IMR-90 (cell line): Measurements from ENCODE around the gene ME3. TPM values are rescaled to one million over a fixed set of nuclear protein-coding genes. Genes with fewer than 3 reads are reported as not detected.
A peak's percentile ranks its signal among the peaks of the same experiment; 100 is the strongest.

Source experiments
- ATAC-seq: fragments of 200-7000 bp; cut with Tn5 transposase; 2 replicates; pipeline ENCODE4 v1.9.1; 2020; ENCODE audit warnings: low read depth, mild to moderate bottlenecking, moderate library complexity
- BruUV-seq: library from RNA; stranded (reverse); fragments of 400-500 nt; replicated peaks from 2 replicates; lab custom pipeline; 2021; lab: Mats Ljungman, UMichigan
- CTCF ChIA-PET: fragments of 300-600 bp; formaldehyde crosslinking; extraction: SDS; loops from one replicate; lab custom pipeline; 2021; ENCODE audit warnings: antibody characterized with exemption; lab: Yijun Ruan, JAX
- POLR2A ChIA-PET: fragments of 300-600 bp; sonication (Branson Sonifier 250); formaldehyde crosslinking; loops from one replicate; lab custom pipeline; 2022; ENCODE audit warnings: antibody characterized with exemption; ENCODE audit not compliant: unreplicated experiment; lab: Charles Lee
- DNase-seq: peaks from one replicate; pipeline ENCODE4 v3.0.0; 2013
- H2AFZ ChIP-seq: replicated peaks from 2 replicates; pipeline ENCODE3; 2013; ENCODE audit warnings: low read length, mild to moderate bottlenecking; ENCODE audit not compliant: poor library complexity
- H2AK5ac ChIP-seq: 2 replicates; pipeline ENCODE4 v1.6.1; 2013; ENCODE audit warnings: low read depth, low read length, inconsistent platforms
- H2AK9ac ChIP-seq: replicated peaks from 2 replicates; pipeline ENCODE3; 2013; ENCODE audit warnings: mild to moderate bottlenecking, low read depth, low read length, moderate library complexity; ENCODE audit not compliant: poor library complexity
- H2BK120ac ChIP-seq: 2 replicates; pipeline ENCODE4 v1.6.1; 2013; ENCODE audit warnings: low read depth, low read length, inconsistent platforms
- H2BK15ac ChIP-seq: 3 replicates; pipeline ENCODE4 v1.6.1; 2013; ENCODE audit warnings: low read depth, low read length, inconsistent platforms
- H2BK20ac ChIP-seq: 2 replicates; pipeline ENCODE4 v1.6.1; 2013; ENCODE audit warnings: low read depth, mild to moderate bottlenecking, inconsistent platforms, low read length, moderate library complexity
- H2BK5ac ChIP-seq: 2 replicates; pipeline ENCODE4 v1.6.1; 2013; ENCODE audit warnings: mild to moderate bottlenecking, low read depth, low read length, inconsistent platforms; ENCODE audit not compliant: poor library complexity, severe bottlenecking
- H3K14ac ChIP-seq: replicated peaks from 2 replicates; pipeline ENCODE4 v1.6.1; 2013; ENCODE audit warnings: low read depth, low read length, inconsistent platforms
- H3K18ac ChIP-seq: 2 replicates; pipeline ENCODE4 v1.6.1; 2013; ENCODE audit warnings: low read depth, low read length, control low read depth
- H3K23ac ChIP-seq: 2 replicates; pipeline ENCODE4 v1.6.1; 2013; ENCODE audit warnings: low read depth, low read length, inconsistent platforms
- H3K27ac ChIP-seq: 2 replicates; pipeline ENCODE4 v1.5.1; 2013; ENCODE audit warnings: mild to moderate bottlenecking, control low read depth, low read length; ENCODE audit not compliant: insufficient read depth
- H3K27me3 ChIP-seq: 2 replicates; pipeline ENCODE4 v1.6.1; 2013; ENCODE audit warnings: low read length; ENCODE audit not compliant: control insufficient read depth, insufficient read depth
- H3K36me3 ChIP-seq: 2 replicates; pipeline ENCODE4 v1.6.1; 2013; ENCODE audit warnings: low read length, mixed read lengths; ENCODE audit not compliant: control insufficient read depth, insufficient read depth
- H3K4ac ChIP-seq: 2 replicates; pipeline ENCODE4 v1.6.1; 2013; ENCODE audit warnings: low read depth, low read length, inconsistent platforms
- H3K4me1 ChIP-seq: 2 replicates; pipeline ENCODE4 v1.6.1; 2013; ENCODE audit warnings: low read length, mixed read lengths; ENCODE audit not compliant: control insufficient read depth, insufficient read depth
- H3K4me2 ChIP-seq: 2 replicates; pipeline ENCODE4 v1.6.1; 2013; ENCODE audit warnings: low read depth, mild to moderate bottlenecking, control low read depth, low read length, moderate library complexity
- H3K4me3 ChIP-seq: 2 replicates; pipeline ENCODE4 v1.5.1; 2013; ENCODE audit warnings: low read depth, mild to moderate bottlenecking, control low read depth, low read length, moderate library complexity; ENCODE audit not compliant: insufficient read depth
- H3K56ac ChIP-seq: 2 replicates; pipeline ENCODE4 v1.6.1; 2013; ENCODE audit warnings: low read length, inconsistent platforms; ENCODE audit not compliant: insufficient read depth; ENCODE audit errors: extremely low read depth
- H3K79me1 ChIP-seq, 2 experiments: 2 replicates each; pipeline ENCODE4 v1.6.1; 2013; ENCODE audit warnings: low read length in 2 of 2, inconsistent platforms in 1 of 2, low read depth in 1 of 2
- H3K9ac ChIP-seq: 2 replicates; pipeline ENCODE4 v1.6.1; 2013; ENCODE audit warnings: low read depth, low read length, control low read depth
- H3K9me1 ChIP-seq: 2 replicates; pipeline ENCODE4 v1.6.1; 2013; ENCODE audit warnings: low read length, inconsistent platforms; ENCODE audit not compliant: insufficient read depth
- H3K9me3 ChIP-seq: 2 replicates; pipeline ENCODE4 v1.6.1; 2013; ENCODE audit warnings: low read length; ENCODE audit not compliant: control insufficient read depth, insufficient read depth
- H4K20me1 ChIP-seq: 2 replicates; pipeline ENCODE4 v1.6.1; 2013; ENCODE audit warnings: low read length, inconsistent platforms; ENCODE audit not compliant: insufficient read depth
- H4K5ac ChIP-seq: 2 replicates; pipeline ENCODE4 v1.6.1; 2013; ENCODE audit warnings: mild to moderate bottlenecking, low read depth, low read length, control low read depth
- H4K8ac ChIP-seq, 2 experiments: 2 replicates each; pipeline ENCODE4 v1.6.1; 2013; ENCODE audit warnings: low read depth in 2 of 2, low read length in 2 of 2, control low read depth in 1 of 2, inconsistent platforms in 1 of 2
- H4K91ac ChIP-seq: 2 replicates; pipeline ENCODE4 v1.6.1; 2013; ENCODE audit warnings: low read depth, low read length, inconsistent platforms; ENCODE audit not compliant: insufficient read depth
- CEBPB ChIP-seq: IDR thresholded peaks from 2 replicates; pipeline ENCODE4 v1.6.1; 2012; ENCODE audit warnings: low read depth, low read length, improper control_type of control experiment
- CHD1 ChIP-seq: IDR thresholded peaks from 2 replicates; pipeline ENCODE4 v1.6.1; 2012; ENCODE audit warnings: low read depth, low read length, improper control_type of control experiment
- FOS ChIP-seq: fragments of 150-350 bp; IDR thresholded peaks from 2 replicates; pipeline ENCODE4 v1.6.1; 2016; ENCODE audit warnings: low read depth, low read length
- MAZ ChIP-seq: IDR thresholded peaks from 2 replicates; pipeline ENCODE4 v1.6.1; 2012; ENCODE audit warnings: low read depth, mild to moderate bottlenecking, low read length, improper control_type of control experiment, moderate library complexity, borderline replicate concordance
- NFE2L2 ChIP-seq: fragments of 150-350 bp; IDR thresholded peaks from 2 replicates; pipeline ENCODE4 v1.6.1; 2016; ENCODE audit warnings: low read depth, mild to moderate bottlenecking, low read length
- POLR2A ChIP-seq: IDR thresholded peaks from 2 replicates; pipeline ENCODE4 v1.6.1; 2012; ENCODE audit warnings: mild to moderate bottlenecking, low read depth, low read length
- RAD21 ChIP-seq: IDR thresholded peaks from 2 replicates; pipeline ENCODE4 v1.6.1; 2012; ENCODE audit warnings: low read length, improper control_type of control experiment
- RCOR1 ChIP-seq: IDR thresholded peaks from 2 replicates; pipeline ENCODE4 v1.6.1; 2012; ENCODE audit warnings: mild to moderate bottlenecking, low read length, improper control_type of control experiment; ENCODE audit not compliant: insufficient replicate concordance
- RFX5 ChIP-seq: IDR thresholded peaks from 2 replicates; pipeline ENCODE4 v1.8.0; 2012; ENCODE audit warnings: low read depth, mild to moderate bottlenecking, low read length, moderate library complexity
- SMC3 ChIP-seq: fragments of 150-350 bp; IDR thresholded peaks from 2 replicates; pipeline ENCODE4 v1.6.1; 2016; ENCODE audit warnings: low read depth, mild to moderate bottlenecking, antibody characterized with exemption, low read length, moderate library complexity
- WGBS, 2 experiments: methylation state at CpG; one replicate each; pipeline versions ENCODE4 v1.1.5 to v1.1.7; 2013; ENCODE audit warnings: missing lambda C conversion rate in 2 of 2; ENCODE audit not compliant: insufficient read length in 1 of 2; ENCODE audit errors: extremely low coverage in 2 of 2; 5-methylcytosine and 5-hydroxymethylcytosine counted together
- dilution Hi-C: fragments of 300-500 bp; cut with HindIII; formaldehyde crosslinking; loops from one replicate; pipeline ENCODE4 v1.14.3; 2018; ENCODE audit warnings: low sequenced_read_pairs; ENCODE audit not compliant: unreplicated experiment
- in situ Hi-C: fragments of 300-500 bp; cut with MboI; formaldehyde crosslinking; loops from 3 replicates; pipeline ENCODE4 v1.14.3; 2019; ENCODE audit warnings: low sequenced_read_pairs, inconsistent platforms, mixed read lengths
- intact Hi-C: fragments of 100-400 bp; cut with micrococcal nuclease; formaldehyde crosslinking; loops from 2 replicates; pipeline ENCODE4 v1.10.0; 2022
- polyA plus RNA-seq, 3 experiments: library from polyadenylated mRNA; depleted of rRNA; stranded (reverse); fragments of >200 nt; gene quantifications; 2 replicates each; pipeline ENCODE4 v1.2.3, GENCODE V29; 2012; ENCODE audit warnings: low replicate concordance in 1 of 3
- total RNA-seq: library from RNA; depleted of rRNA; stranded (reverse); fragments of >200 nt; gene quantifications from 2 replicates; pipeline ENCODE4 v1.2.3, GENCODE V29; 2012
- TF ChIP-seq, protein P1 (sequence below): fragments of 150-350 bp; IDR thresholded peaks from 2 replicates; pipeline ENCODE4 v1.6.1; 2017; ENCODE audit warnings: mild to moderate bottlenecking, antibody characterized with exemption, low read length, low read depth
- TF ChIP-seq, protein P2 (sequence below): fragments of 150-350 bp; IDR thresholded peaks from 2 replicates; pipeline ENCODE4 v1.6.1; 2016; ENCODE audit warnings: low read depth, mild to moderate bottlenecking, low read length, moderate library complexity, borderline replicate concordance
- TF ChIP-seq, protein P3 (sequence below): conservative IDR thresholded peaks from 2 replicates; pipeline ENCODE4 v1.5.1; 2012; ENCODE audit warnings: mild to moderate bottlenecking, low read depth, low read length, improper control_type of control experiment

Gene ME3
- total and polyA plus RNA-seq, 2 of the 4 experiments (the other 2 are of a cell fraction), result 7.8 to 9.0 TPM

DNA sequence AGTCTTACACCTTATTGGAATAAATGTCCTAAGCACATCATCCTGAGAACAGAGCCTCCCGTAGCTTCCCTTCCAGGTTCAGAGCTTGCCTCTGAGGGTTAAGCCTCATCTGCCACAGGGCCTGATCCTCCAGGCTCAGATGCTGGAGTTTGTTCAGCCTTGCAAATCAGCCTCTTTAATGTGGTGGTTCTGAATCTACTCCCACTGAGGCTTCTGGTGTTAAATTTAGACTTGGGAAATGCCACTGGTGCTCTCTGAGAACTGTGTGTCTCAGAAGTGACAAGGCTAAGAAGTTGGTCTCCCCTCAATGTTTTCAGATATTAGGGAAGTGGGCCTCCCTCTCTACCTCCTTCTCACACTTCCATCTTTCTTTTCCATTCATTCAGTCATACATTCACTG lies 229.0 kb downstream of the ME3 start:
- no CpG with 5 or more reads among the region's 1 CpG for WGBS, 2 experiments
- CTCF ChIA-PET, result no interaction called here

More for the DNA sequence above, 229.0 kb downstream of the ME3 start:
- H3K4ac ChIP-seq, result no peak overlapping the region
- POLR2A ChIA-PET, result no interaction called here
- H3K9ac ChIP-seq, result no peak overlapping the region
- in situ Hi-C loops, result loop anchor here (25.0 kb wide), 1 partner anchor 844 kb away; no protein-coding TSS in a partner anchor
- H4K8ac ChIP-seq, result no peak overlapping the region
- no peak overlapping the region for H2AK9ac ChIP-seq
- no peak for TF ChIP-seq CEBPB
- no peak for TF ChIP-seq FOS
- no peak for TF ChIP-seq CHD1
- TF ChIP-seq, protein P1, sequence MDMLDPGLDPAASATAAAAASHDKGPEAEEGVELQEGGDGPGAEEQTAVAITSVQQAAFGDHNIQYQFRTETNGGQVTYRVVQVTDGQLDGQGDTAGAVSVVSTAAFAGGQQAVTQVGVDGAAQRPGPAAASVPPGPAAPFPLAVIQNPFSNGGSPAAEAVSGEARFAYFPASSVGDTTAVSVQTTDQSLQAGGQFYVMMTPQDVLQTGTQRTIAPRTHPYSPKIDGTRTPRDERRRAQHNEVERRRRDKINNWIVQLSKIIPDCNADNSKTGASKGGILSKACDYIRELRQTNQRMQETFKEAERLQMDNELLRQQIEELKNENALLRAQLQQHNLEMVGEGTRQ, result no peak
- TF ChIP-seq, protein P2, sequence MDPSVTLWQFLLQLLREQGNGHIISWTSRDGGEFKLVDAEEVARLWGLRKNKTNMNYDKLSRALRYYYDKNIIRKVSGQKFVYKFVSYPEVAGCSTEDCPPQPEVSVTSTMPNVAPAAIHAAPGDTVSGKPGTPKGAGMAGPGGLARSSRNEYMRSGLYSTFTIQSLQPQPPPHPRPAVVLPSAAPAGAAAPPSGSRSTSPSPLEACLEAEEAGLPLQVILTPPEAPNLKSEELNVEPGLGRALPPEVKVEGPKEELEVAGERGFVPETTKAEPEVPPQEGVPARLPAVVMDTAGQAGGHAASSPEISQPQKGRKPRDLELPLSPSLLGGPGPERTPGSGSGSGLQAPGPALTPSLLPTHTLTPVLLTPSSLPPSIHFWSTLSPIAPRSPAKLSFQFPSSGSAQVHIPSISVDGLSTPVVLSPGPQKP, result no peak
- no peak for TF ChIP-seq SMC3
- TF ChIP-seq RFX5, result no peak
- no peak for TF ChIP-seq POLR2A
- TF ChIP-seq RCOR1, result no peak
- TF ChIP-seq NFE2L2, result no peak
- TF ChIP-seq RAD21, result no peak
- TF ChIP-seq MAZ, result no peak
- TF ChIP-seq, protein P3, sequence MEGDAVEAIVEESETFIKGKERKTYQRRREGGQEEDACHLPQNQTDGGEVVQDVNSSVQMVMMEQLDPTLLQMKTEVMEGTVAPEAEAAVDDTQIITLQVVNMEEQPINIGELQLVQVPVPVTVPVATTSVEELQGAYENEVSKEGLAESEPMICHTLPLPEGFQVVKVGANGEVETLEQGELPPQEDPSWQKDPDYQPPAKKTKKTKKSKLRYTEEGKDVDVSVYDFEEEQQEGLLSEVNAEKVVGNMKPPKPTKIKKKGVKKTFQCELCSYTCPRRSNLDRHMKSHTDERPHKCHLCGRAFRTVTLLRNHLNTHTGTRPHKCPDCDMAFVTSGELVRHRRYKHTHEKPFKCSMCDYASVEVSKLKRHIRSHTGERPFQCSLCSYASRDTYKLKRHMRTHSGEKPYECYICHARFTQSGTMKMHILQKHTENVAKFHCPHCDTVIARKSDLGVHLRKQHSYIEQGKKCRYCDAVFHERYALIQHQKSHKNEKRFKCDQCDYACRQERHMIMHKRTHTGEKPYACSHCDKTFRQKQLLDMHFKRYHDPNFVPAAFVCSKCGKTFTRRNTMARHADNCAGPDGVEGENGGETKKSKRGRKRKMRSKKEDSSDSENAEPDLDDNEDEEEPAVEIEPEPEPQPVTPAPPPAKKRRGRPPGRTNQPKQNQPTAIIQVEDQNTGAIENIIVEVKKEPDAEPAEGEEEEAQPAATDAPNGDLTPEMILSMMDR, result no peak
- no peak overlapping the region for H3K18ac ChIP-seq
- H2AK5ac ChIP-seq, result peak overlapping the region; percentile 13; the same call in 1 of the 2 replicates
- no peaks in the 10 kb centered on the region for H3K36me3 ChIP-seq
- no peaks in the 10 kb centered on the region for H3K27me3 ChIP-seq
- dilution Hi-C loops, result no loop called here
- DNase-seq, result no peak
- BruUV-seq, result no TSS peak
- no peak overlapping the region for H3K4me2 ChIP-seq
- H2BK120ac ChIP-seq, result no peak overlapping the region
- 0 out of 2 replicates have a peak, but pooled peaks cover 4% of the 10 kb centered on the region for H3K9me1 ChIP-seq
- H2BK15ac ChIP-seq, result no peak overlapping the region
- H4K91ac ChIP-seq, result no peak overlapping the region
- no peak overlapping the region for H3K27ac ChIP-seq
- no peak overlapping the region for H3K56ac ChIP-seq
- peaks cover 10% of the 10 kb centered on the region; the same call in 1 of the 2 replicates for H3K4me1 ChIP-seq
- peak overlapping the region; percentile 31; the same call in 1 of the 2 replicates for H3K14ac ChIP-seq
- no peaks in the 10 kb centered on the region for H3K9me3 ChIP-seq
- no peak overlapping the region for H2BK5ac ChIP-seq
- no peak overlapping the region for H3K4me3 ChIP-seq
- H3K79me1 ChIP-seq, result no peaks in the 10 kb centered on the region
- H4K5ac ChIP-seq, result no peak overlapping the region
- H3K23ac ChIP-seq, result no peak overlapping the region
- no peak overlapping the region for H2AFZ ChIP-seq
- H2BK20ac ChIP-seq, result no peak overlapping the region
- intact Hi-C loops, result no loop called here
- no peaks in the 10 kb centered on the region for H4K20me1 ChIP-seq
- no peak for ATAC-seq
